OCI-LY1 (cell line): Measurements from ENCODE around the gene FGF14.
"Not testable (repeated sequence)": the region's sequence is repeated elsewhere in the genome, so short reads cannot be mapped to it uniquely, and the experiment has no call there.

ENCODE experiments used
- H2AFZ ChIP-seq: fragments of 200-600 bp; sonication (generic), shearing (Covaris generic); 2 replicates; pipeline ENCODE4 v1.6.0; 2014; ENCODE audit warnings: antibody characterized with exemption, mild to moderate bottlenecking, low read length
- H3F3A ChIP-seq: fragments of 200-600 bp; sonication (generic), shearing (Covaris generic); 2 replicates; pipeline ENCODE4 v1.6.0; 2014; ENCODE audit warnings: mild to moderate bottlenecking, antibody characterized with exemption, low read length, moderate library complexity; ENCODE audit not compliant: insufficient read depth
- H3K27ac ChIP-seq: fragments of 200-600 bp; sonication (generic); 2 replicates; pipeline ENCODE4 v1.5.1; 2014; ENCODE audit warnings: low read length, mixed run types, mild to moderate bottlenecking, low read depth; ENCODE audit not compliant: poor library complexity, severe bottlenecking
- H3K27me3 ChIP-seq: fragments of 200-600 bp; sonication (generic); 2 replicates; pipeline ENCODE4 v1.6.0; 2014; ENCODE audit warnings: antibody characterized with exemption, mild to moderate bottlenecking, low read length, moderate library complexity; ENCODE audit not compliant: insufficient read depth
- H3K36me3 ChIP-seq: fragments of 200-600 bp; sonication (generic); 2 replicates; pipeline ENCODE4 v1.6.1; 2014; ENCODE audit warnings: mild to moderate bottlenecking, antibody characterized with exemption, low read length, moderate library complexity, mixed read lengths; ENCODE audit not compliant: insufficient read depth
- H3K4me1 ChIP-seq: fragments of 200-600 bp; sonication (generic); 2 replicates; pipeline ENCODE4 v1.5.1; 2014; ENCODE audit warnings: mild to moderate bottlenecking, low read length, moderate library complexity; ENCODE audit not compliant: insufficient read depth, severe bottlenecking
- H3K4me2 ChIP-seq: fragments of 200-600 bp; sonication (generic), shearing (Covaris generic); 2 replicates; pipeline ENCODE4 v1.6.1; 2014; ENCODE audit warnings: low read length
- H3K4me3 ChIP-seq: fragments of 200-600 bp; sonication (generic); 2 replicates; pipeline ENCODE4 v1.5.1; 2014; ENCODE audit warnings: low read length, low read depth, mild to moderate bottlenecking, mixed read lengths; ENCODE audit not compliant: poor library complexity, severe bottlenecking
- H3K79me2 ChIP-seq: fragments of 200-600 bp; shearing (Covaris generic); 2 replicates; pipeline ENCODE4 v1.6.1; 2016; ENCODE audit warnings: mixed run types, low read length, mixed read lengths; ENCODE audit not compliant: insufficient read depth
- H3K9ac ChIP-seq: fragments of 200-600 bp; sonication (generic), shearing (Covaris generic); 2 replicates; pipeline ENCODE4 v1.6.1; 2014; ENCODE audit warnings: mild to moderate bottlenecking, low read length, mixed read lengths
- H3K9me2 ChIP-seq: fragments of 200-600 bp; sonication (generic), shearing (Covaris generic); 2 replicates; pipeline ENCODE4 v1.6.1; 2014; ENCODE audit warnings: low read depth, mild to moderate bottlenecking, low read length, mixed read lengths
- H3K9me3 ChIP-seq: fragments of 200-600 bp; shearing (Covaris generic); 2 replicates; pipeline ENCODE4 v1.6.1; 2014; ENCODE audit warnings: low read length, mixed read lengths
- H4K20me1 ChIP-seq: fragments of 200-600 bp; sonication (generic), shearing (Covaris generic); 2 replicates; pipeline ENCODE4 v1.6.0; 2016; ENCODE audit warnings: mild to moderate bottlenecking, low read length; ENCODE audit not compliant: insufficient read depth
- CTCF ChIP-seq: fragments of 200-600 bp; sonication (generic), shearing (Covaris generic); IDR thresholded peaks from 2 replicates; pipeline ENCODE4 v1.5.1; 2017; ENCODE audit warnings: mild to moderate bottlenecking, antibody characterized with exemption, low read length, moderate library complexity, mixed read lengths
- EZH2 ChIP-seq: fragments of 200-600 bp; sonication (generic), shearing (Covaris generic); IDR thresholded peaks from 2 replicates; pipeline ENCODE4 v1.8.0; 2017; ENCODE audit warnings: borderline replicate concordance, mixed run types, mild to moderate bottlenecking, antibody characterized with exemption, low read length, moderate library complexity, mixed read lengths

FGF14 gene

GRCh38 chr13:102012299-102013293 is 389.3 kb downstream of the FGF14 start:
- Histone ChIP-seq H4K20me1 (no peaks in the 10 kb centered on the region; the same call in 1 of the 2 replicates), H3K4me2 (no peak overlapping the region), H3K79me2 (no peaks in the 10 kb centered on the region), H3K4me3 (no peak overlapping the region), H3K9me2 (no peaks in the 10 kb centered on the region), H3K27ac (no peak overlapping the region), H3F3A (no peaks in the 10 kb centered on the region), H3K9me3 (peaks cover 8% of the 10 kb centered on the region; the same call in 1 of the 2 replicates), H3K9ac (no peak overlapping the region), H3K4me1 (no peaks in the 10 kb centered on the region), H3K36me3 (no peaks in the 10 kb centered on the region), H3K27me3 (no peaks in the 10 kb centered on the region), H2AFZ (no peak overlapping the region)
- TF ChIP-seq EZH2 (no peak), CTCF (no peak)

- not testable (repeated sequence) for H3K9me2 ChIP-seq, H2AFZ ChIP-seq, H3K9me3 ChIP-seq, H3K4me3 ChIP-seq, H3K9ac ChIP-seq, H3F3A ChIP-seq, H4K20me1 ChIP-seq, H3K27ac ChIP-seq, H3K36me3 ChIP-seq, H3K4me1 ChIP-seq, H3K27me3 ChIP-seq, H3K79me2 ChIP-seq, H3K4me2 ChIP-seq
Measured at GRCh38 chr13:102011455-102011854, 390.4 kb downstream of the FGF14 start.

GRCh38 chr13:102003848-102004570 is 397.8 kb downstream of the FGF14 start:
- no peak overlapping the region for H3K4me2 ChIP-seq
- H3K27ac ChIP-seq: no peak overlapping the region
- H3K9me3 ChIP-seq: no peaks in the 10 kb centered on the region
- no peaks in the 10 kb centered on the region for H3K36me3 ChIP-seq
- no peak overlapping the region for H3K9ac ChIP-seq
- H3K4me1 ChIP-seq: no peaks in the 10 kb centered on the region
- H3K9me2 ChIP-seq: no peaks in the 10 kb centered on the region
- no peak overlapping the region for H2AFZ ChIP-seq
- no peaks in the 10 kb centered on the region for H3F3A ChIP-seq
- H3K4me3 ChIP-seq: no peak overlapping the region
- no peaks in the 10 kb centered on the region for H3K79me2 ChIP-seq
- H3K27me3 ChIP-seq: no peaks in the 10 kb centered on the region
- TF ChIP-seq CTCF (no peak), EZH2 (no peak)
- no peaks in the 10 kb centered on the region for H4K20me1 ChIP-seq
